HG03196 (cell line): ENCODE data around the gene ZC3H18.

Experiments used
- ATAC-seq: cut with Tn5 transposase; IDR thresholded peaks from one replicate; pipeline ENCODE4 v1.9.1; 2021; ENCODE audit not compliant: unreplicated experiment

The ZC3H18 gene

DNA sequence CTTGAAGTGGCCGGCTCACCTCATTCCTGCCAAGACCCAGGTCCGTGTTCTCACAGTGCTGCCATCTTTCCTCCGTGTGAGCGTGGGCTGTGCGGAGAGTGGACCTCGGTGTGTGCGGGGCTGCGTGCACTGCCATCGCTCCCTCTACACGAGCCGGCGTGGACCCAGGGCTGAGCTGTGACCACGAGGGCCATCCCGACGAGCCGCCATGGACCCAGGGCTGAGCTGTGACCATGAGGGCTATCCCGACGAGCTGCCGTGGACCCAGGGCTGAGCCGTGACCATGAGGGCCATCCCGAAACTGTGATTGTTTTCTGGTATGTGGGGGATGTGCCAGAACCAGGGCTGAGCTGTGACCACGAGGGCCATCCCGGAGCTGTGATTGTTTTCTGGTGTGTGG lies 101.6 kb downstream of the ZC3H18 start:
- no peak for ATAC-seq

DNA sequence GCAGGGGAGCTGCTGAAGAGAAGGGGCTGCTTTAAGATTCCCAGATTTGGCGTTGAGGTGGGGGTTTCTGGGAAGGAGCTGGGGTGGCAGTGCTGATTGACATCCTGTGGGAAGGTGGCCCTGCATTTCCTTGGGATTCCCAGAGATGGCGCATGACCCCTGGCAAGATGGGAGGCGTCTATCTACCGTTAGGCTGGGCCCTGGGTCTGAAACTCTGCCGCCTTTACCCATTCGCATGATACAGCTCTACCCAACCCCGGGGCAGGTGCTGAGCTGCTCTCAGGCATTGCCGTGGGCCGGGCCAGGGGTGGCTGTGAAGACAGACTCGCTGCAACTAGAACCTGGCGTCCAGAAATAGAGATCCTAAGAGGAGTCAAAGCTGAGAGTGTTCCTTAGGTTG lies 102.6 kb downstream of the ZC3H18 start:
- no peak for ATAC-seq

- ATAC-seq: no peak
Measured at GRCh38 chr16:88673716-88674379, 103.6 kb downstream of the ZC3H18 start.

DNA sequence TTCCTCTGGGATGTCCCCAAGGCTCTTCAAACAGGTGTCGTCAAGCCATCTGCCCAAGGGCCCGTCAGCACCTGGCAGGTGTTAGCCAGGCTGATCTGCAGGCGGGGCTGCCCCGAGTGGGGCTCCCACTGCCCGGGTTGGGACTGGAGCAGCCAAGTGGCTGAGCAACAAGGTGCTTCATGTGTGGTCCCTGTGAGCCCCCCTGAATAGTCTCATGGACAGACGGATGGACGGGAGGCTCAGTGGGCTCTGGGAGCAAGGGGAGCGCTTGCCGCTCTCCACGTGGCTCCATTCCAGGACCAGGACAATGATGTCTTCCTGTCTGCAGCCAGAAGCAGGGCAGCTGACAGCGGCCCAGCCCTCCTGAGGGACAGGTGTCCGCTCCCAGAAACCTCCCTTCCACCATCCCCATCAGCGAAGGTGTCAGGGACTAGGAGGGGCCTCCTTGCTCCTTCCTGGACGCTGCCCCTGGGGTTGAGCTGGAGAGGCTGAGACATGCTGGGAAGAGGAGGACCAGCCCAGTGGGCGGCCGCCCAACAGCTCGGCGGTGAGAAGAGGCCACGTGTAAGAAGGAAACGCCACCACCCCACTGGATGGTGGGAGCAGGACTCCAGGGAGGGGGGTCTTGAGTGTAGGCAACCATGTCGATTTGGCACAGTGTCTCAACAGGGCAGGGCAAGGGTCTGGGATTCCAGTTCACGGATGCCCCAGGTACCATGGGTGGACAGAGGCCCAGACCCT lies 106.5 kb downstream of the ZC3H18 start:
- ATAC-seq: no peak

DNA sequence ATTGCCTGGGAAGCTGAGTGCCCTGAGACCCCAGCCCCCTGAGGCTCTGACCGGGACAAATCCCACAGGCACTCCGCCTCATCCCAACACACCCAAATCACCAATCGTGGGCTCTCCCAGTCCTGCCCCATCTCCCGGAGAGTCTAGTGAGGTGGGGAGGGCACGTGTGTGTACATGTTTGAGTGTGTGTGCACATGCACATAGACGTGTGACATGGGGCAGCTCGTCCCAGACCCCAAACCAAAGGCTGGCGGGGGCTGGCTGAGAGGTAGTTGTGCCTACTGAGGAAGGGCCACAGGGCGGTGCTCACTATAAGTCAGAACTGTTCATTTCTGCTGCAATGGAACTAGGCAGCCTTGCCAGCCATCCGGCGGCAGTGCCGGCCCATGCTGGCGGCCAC lies 107.5 kb downstream of the ZC3H18 start:
- no peak for ATAC-seq

DNA sequence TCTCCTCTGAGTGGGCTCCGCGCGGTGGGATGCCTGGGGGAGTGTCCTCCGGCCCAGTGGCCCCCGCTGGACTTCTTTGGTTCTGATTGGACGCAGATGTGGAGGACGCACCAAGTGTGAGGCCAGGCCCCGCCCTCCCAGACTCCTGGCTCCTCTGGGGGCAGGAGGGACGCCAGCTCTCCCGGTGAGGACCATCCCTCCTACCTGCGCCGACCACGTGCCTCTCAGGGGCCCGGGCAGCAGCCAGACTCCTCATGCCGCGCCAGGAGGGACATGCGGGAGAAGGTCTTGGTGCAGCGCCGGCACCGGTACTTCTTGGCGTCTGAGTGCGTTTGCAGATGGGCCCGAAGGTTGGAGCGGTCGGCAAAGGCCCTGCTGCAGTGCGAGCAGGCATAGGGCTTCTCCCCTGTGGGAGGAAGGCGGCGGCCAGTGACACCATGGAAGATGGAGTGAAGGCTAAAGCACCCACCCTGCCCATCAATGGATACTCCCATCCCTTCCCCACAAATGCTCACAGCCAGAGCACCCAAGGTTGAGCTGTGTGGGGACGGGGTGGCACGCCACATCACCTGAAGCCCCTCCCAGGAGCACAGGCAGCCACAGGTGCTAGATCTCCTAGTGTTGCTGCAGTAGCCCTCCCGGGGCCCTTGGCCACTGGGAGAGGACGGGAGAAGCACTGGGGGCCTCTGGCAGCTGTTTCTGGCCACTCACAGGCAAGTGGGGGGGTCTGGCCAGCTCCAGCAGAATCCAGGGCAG lies 108.2 kb downstream of the ZC3H18 start:
- no peak for ATAC-seq

GRCh38 chr16:88680554-88681083 lies 110.4 kb downstream of the ZC3H18 start:
- ATAC-seq: no peak

DNA sequence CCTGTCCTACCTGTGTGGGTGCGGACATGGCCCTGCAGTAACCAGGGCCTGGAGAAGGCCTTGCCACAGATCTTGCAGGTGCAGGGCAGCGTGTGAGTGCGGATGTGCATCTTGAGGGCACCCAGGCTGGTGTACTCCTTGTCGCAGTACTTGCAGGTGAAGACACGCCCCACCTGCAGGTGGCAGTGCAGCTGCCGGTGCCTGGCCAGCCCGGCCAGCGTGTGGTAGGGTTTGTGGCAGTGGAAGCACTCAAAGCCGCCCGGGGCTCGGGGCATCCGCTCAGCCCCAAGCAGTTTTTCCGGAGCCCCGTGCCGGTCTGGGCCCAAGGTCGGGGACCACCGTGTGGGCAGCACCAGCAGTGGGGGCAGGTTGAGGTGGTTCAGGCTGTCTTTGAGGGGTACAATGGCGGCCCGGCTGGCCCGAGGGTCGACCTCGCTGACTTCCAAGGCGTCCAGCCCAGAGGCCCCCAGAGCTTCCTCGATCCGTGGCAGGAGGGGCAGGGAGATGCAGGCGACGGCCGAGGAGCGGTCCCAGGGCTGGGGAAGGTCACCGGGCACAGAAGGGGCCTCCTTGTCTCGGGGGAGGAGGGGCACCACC lies 111.0 kb downstream of the ZC3H18 start:
- ATAC-seq: no peak
